Natural killer cell (primary cell): Measurements from ENCODE around the gene GRXCR2. TPM values are rescaled to one million over a fixed set of nuclear protein-coding genes. Genes with fewer than 3 reads are reported as not detected.

Source experiments
- ATAC-seq, 3 donors: fragments of 150-1000 bp in 2 of 3; fragments of 200-7000 bp in 1 of 3; cut with Tn5 transposase; 1 replicate in 1 of 3; 2 replicates in 2 of 3; pipeline ENCODE4 v1.10.0; 2021; ENCODE audit warnings: mild to moderate bottlenecking in 2 of 3, moderate library complexity in 2 of 3
- DNase-seq, 2 donors: peaks; one replicate each; pipeline versions ENCODE4 v3.0.0 to v3.0.0-alpha.2; 2013 to 2021; ENCODE audit warnings: mixed read lengths in 1 of 2
- H3K27ac ChIP-seq: one replicate; pipeline ENCODE4 v1.5.1; 2013; ENCODE audit warnings: mild to moderate bottlenecking, low read length
- H3K27me3 ChIP-seq: one replicate; pipeline ENCODE4 v1.6.1; 2013; ENCODE audit warnings: low read length; ENCODE audit not compliant: control insufficient read depth, insufficient read depth
- H3K36me3 ChIP-seq: one replicate; pipeline ENCODE4 v1.6.1; 2013; ENCODE audit warnings: low read length; ENCODE audit not compliant: control insufficient read depth, insufficient read depth
- H3K4me1 ChIP-seq: one replicate; pipeline ENCODE4 v1.6.1; 2013; ENCODE audit warnings: low read length; ENCODE audit not compliant: control insufficient read depth, insufficient read depth
- H3K4me3 ChIP-seq: one replicate; pipeline ENCODE4 v1.5.1; 2013; ENCODE audit warnings: low read length
- H3K9me3 ChIP-seq: one replicate; pipeline ENCODE4 v1.6.1; 2013; ENCODE audit warnings: low read length; ENCODE audit not compliant: control insufficient read depth, insufficient read depth
- H3K27ac Mint-ChIP-seq, 2 donors: one replicate each; pipeline ENCODE4 v1.8.0; 2022; ENCODE audit warnings: mild to moderate bottlenecking in 2 of 2, mixed read lengths in 2 of 2, moderate library complexity in 1 of 2
- H3K27me3 Mint-ChIP-seq, 2 donors: one replicate each; pipeline ENCODE4 v1.8.0; 2022; ENCODE audit warnings: low read depth in 2 of 2, mixed read lengths in 2 of 2
- H3K36me3 Mint-ChIP-seq: one replicate; pipeline ENCODE4 v1.8.0; 2022; ENCODE audit warnings: mixed read lengths
- H3K4me1 Mint-ChIP-seq, 2 donors: one replicate each; pipeline ENCODE4 v1.8.0; 2022; ENCODE audit warnings: mixed read lengths in 2 of 2
- H3K4me3 Mint-ChIP-seq: one replicate; pipeline ENCODE4 v1.8.0; 2022; ENCODE audit warnings: mild to moderate bottlenecking, moderate library complexity, mixed read lengths
- H3K9me3 Mint-ChIP-seq, 2 donors: one replicate each; pipeline ENCODE4 v1.8.0; 2022; ENCODE audit warnings: mixed read lengths in 2 of 2
- WGBS: methylation state at CpG from one replicate; pipeline ENCODE4 v1.1.7; 2013; ENCODE audit warnings: missing lambda C conversion rate; ENCODE audit not compliant: insufficient coverage; 5-methylcytosine and 5-hydroxymethylcytosine counted together
- intact Hi-C: fragments of 100-400 bp; cut with micrococcal nuclease; formaldehyde crosslinking; loops from one replicate; pipeline ENCODE4 v1.14.2; 2022
- total RNA-seq, 4 donors: library from RNA; stranded (reverse); fragments of 120-200 nt in 1 of 4; gene quantifications; one replicate each; pipeline versions ENCODE4 v1.2.3 to v1.2.4, GENCODE V29; 2013 to 2022
- TF ChIP-seq, protein P1 (sequence below): fragments of 200-600 bp; IDR thresholded peaks from one replicate; pipeline ENCODE4 v1.8.0; 2022; ENCODE audit warnings: antibody characterized with exemption

Gene GRXCR2
- total RNA-seq, 3 donors from 2014 or later (not counting 1 experiment from before 2014, with no cell fraction given) = not detected

DNA sequence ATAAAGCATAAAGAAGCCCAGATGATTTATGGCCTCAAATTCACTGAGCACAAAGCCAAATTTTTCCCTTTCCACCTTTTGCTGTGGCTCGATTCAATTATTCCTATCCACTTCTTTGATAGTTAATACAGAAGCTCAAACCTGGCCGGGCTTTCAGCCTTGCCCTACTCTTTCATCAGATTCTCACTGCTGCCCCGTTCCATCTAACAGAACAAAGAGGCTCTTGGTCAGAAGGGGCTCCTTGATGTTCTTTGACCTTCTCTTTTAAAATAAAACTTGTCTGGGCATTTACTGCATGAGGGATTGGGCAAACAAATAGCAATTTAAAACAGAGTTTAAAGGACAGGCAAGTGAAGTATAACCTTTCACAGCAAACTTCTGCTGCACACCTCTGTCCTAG is 9.8 kb downstream of the GRXCR2 start:
- Histone ChIP-seq H3K9me3 (no peaks in the 10 kb centered on the region), H3K27me3 (no peaks in the 10 kb centered on the region), H3K27ac (no peak overlapping the region), H3K4me3 (no peak overlapping the region), H3K4me1 (no peaks in the 10 kb centered on the region), H3K36me3 (no peaks in the 10 kb centered on the region)
- peaks cover 0 to 16% of the 10 kb centered on the region in 2 donors for H3K27me3 Mint-ChIP-seq
- H3K4me3 Mint-ChIP-seq = no peak overlapping the region
- TF ChIP-seq, protein P1, sequence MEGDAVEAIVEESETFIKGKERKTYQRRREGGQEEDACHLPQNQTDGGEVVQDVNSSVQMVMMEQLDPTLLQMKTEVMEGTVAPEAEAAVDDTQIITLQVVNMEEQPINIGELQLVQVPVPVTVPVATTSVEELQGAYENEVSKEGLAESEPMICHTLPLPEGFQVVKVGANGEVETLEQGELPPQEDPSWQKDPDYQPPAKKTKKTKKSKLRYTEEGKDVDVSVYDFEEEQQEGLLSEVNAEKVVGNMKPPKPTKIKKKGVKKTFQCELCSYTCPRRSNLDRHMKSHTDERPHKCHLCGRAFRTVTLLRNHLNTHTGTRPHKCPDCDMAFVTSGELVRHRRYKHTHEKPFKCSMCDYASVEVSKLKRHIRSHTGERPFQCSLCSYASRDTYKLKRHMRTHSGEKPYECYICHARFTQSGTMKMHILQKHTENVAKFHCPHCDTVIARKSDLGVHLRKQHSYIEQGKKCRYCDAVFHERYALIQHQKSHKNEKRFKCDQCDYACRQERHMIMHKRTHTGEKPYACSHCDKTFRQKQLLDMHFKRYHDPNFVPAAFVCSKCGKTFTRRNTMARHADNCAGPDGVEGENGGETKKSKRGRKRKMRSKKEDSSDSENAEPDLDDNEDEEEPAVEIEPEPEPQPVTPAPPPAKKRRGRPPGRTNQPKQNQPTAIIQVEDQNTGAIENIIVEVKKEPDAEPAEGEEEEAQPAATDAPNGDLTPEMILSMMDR = no peak
- no peak for ATAC-seq
- H3K27ac Mint-ChIP-seq = no peak overlapping the region
- no peak for DNase-seq
- 67% methylated on average over 3 of the region's 3 CpGs for WGBS
- no peaks in the 10 kb centered on the region for H3K9me3 Mint-ChIP-seq
- H3K36me3 Mint-ChIP-seq = no peaks in the 10 kb centered on the region
- no peaks in the 10 kb centered on the region for H3K4me1 Mint-ChIP-seq
- intact Hi-C loops = no loop called here

DNA sequence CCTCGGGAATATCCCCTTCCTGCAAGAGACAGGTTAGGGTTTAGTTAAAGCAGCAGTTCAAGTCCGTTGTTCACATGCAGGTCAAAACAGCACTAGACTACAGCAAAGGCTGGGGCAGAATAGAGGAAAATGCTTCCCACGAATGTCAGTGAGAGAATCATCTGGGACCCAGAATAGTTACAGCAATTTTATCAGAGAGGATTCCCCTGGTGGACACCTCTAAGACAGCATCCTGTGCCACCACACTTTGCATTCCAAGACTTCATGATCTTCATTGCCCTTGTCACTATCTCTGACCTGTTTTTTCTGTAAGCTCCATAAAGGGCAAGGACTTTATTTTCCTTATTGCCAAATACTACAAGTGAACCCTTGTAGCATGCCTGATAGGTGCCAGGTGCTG is 12.9 kb downstream of the GRXCR2 start:
- H3K36me3 ChIP-seq = no peaks in the 10 kb centered on the region
- Mint-ChIP-seq H3K9me3 (no peaks in the 10 kb centered on the region), H3K4me1 (peaks cover 0 to 7% of the 10 kb centered on the region in 2 donors), H3K27ac (no peak overlapping the region), H3K36me3 (no peaks in the 10 kb centered on the region), H3K4me3 (no peak overlapping the region), H3K27me3 (peaks cover 0 to 16% of the 10 kb centered on the region in 2 donors)
- WGBS = 81% methylated on average over 3 of the region's 3 CpGs
- no peak overlapping the region for H3K4me3 ChIP-seq
- no peak overlapping the region for H3K27ac ChIP-seq
- DNase-seq = no peak
- intact Hi-C loops = no loop called here
- ATAC-seq = no peak
- no peaks in the 10 kb centered on the region for H3K9me3 ChIP-seq
- H3K4me1 ChIP-seq = peaks cover 9% of the 10 kb centered on the region
- no peaks in the 10 kb centered on the region for H3K27me3 ChIP-seq
- TF ChIP-seq, protein P1 = no peak

DNA sequence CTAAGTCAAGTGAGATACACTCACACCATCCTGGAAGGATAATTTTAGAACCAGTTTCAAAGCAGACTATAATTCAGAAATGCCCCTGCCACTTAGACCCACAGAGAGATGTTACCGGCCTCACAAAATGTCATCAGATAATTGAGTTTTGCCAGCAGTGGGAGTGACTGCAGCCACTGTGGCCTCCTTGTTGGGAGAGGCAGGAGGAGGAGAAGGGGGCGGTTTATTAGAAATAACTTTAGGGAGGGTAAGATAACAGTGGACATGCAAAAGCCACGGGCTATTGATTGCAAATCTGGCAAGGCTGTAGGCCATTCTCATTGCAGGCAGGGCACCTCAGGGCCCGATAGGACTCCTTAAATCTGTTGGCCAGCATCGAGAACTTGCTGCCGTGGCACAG is 13.4 kb downstream of the GRXCR2 start:
- no peaks in the 10 kb centered on the region for H3K36me3 Mint-ChIP-seq
- H3K9me3 Mint-ChIP-seq = no peaks in the 10 kb centered on the region
- ATAC-seq = no peak
- peaks cover 9% of the 10 kb centered on the region for H3K4me1 ChIP-seq
- no peak overlapping the region for H3K4me3 ChIP-seq
- no peak overlapping the region for H3K27ac ChIP-seq
- H3K9me3 ChIP-seq = no peaks in the 10 kb centered on the region
- peaks cover 0 to 11% of the 10 kb centered on the region in 2 donors for H3K4me1 Mint-ChIP-seq
- TF ChIP-seq, protein P1 = no peak
- intact Hi-C loops = no loop called here
- H3K27me3 ChIP-seq = no peaks in the 10 kb centered on the region
- peaks cover 0 to 16% of the 10 kb centered on the region in 2 donors for H3K27me3 Mint-ChIP-seq
- 94% methylated on average over 6 of the region's 6 CpGs for WGBS
- H3K4me3 Mint-ChIP-seq = no peak overlapping the region
- H3K36me3 ChIP-seq = no peaks in the 10 kb centered on the region
- no peak for DNase-seq
- no peak overlapping the region for H3K27ac Mint-ChIP-seq

DNA sequence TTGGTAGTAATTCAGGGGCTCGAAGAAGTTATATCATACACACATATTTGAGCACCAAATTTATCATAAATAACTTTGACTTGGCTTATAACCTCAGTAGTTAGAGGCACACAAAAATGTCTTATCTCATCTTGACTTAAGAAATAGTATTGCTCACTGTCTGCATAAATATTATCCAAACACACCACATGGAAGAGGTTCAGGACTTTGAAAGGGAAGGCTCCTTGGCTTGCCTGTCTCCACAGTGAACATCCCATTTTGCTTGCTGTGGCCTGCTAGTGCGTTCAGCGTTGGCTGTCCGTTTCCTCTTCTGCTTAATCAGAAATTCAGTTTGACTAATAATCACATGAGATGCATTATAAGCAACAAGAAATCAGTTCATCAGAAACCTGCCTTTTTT is 13.9 kb downstream of the GRXCR2 start:
- Mint-ChIP-seq H3K27me3 (peaks cover 0 to 16% of the 10 kb centered on the region in 2 donors), H3K4me1 (peaks cover 0 to 12% of the 10 kb centered on the region in 2 donors), H3K9me3 (no peaks in the 10 kb centered on the region), H3K36me3 (no peaks in the 10 kb centered on the region), H3K4me3 (no peak overlapping the region), H3K27ac (no peak overlapping the region)
- DNase-seq = no peak
- WGBS = 89% methylated on average over 4 of the region's 4 CpGs
- Histone ChIP-seq H3K4me1 (peaks cover 9% of the 10 kb centered on the region), H3K4me3 (no peak overlapping the region), H3K27ac (no peak overlapping the region), H3K27me3 (no peaks in the 10 kb centered on the region), H3K36me3 (no peaks in the 10 kb centered on the region), H3K9me3 (no peaks in the 10 kb centered on the region)
- intact Hi-C loops = no loop called here
- no peak for ATAC-seq
- TF ChIP-seq, protein P1 = no peak
